ENCODE data around the gene NCKAP5. TPM values are rescaled to one million over a fixed set of nuclear protein-coding genes. Genes with fewer than 3 reads are reported as not detected.

Gene NCKAP5
- total RNA-seq, 1 experiment from 2014 or later = not detected

DNA sequence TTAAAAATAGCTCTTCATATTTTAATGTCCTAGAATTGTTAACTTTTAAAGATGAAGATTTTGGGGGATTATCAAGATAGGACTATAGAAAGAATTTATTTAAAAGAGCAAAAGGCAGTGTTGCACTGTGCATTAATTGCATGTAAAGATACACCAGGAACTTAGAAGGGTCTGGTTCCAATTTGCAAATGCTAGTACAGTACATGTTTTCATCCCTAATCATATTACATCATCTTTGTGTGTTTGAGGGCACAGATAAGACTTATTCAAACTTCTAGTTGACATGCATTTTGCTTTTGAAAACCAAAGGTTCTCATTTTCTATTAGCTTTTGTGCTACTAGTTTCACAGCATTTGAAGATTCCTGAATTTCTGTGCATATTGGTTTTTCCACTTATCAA, 666.6 kb downstream of the NCKAP5 start:
- H3K4me2 ChIP-seq = no peak overlapping the region
- POLR2A ChIA-PET (ENCODE audit: unreplicated experiment) = no interaction called here
- H3K79me2 ChIP-seq (ENCODE audit: low read depth) = no peaks in the 10 kb centered on the region
- DNase-seq = no peak
- no peaks in the 10 kb centered on the region for H3F3A ChIP-seq (ENCODE audit: insufficient read depth, low read depth)
- H3K9me3 ChIP-seq (ENCODE audit: insufficient read depth, low read depth) = no peaks in the 10 kb centered on the region
- H3K4me3 ChIP-seq = no peak overlapping the region
- BruUV-seq (replicated peaks) = no TSS peak
- CTCF ChIA-PET = no interaction called here
- H2AFZ ChIP-seq = no peak overlapping the region
- no peaks in the 10 kb centered on the region for H3K9me2 ChIP-seq (ENCODE audit: insufficient read depth)
- intact Hi-C loops (cut with micrococcal nuclease; ENCODE audit: unreplicated experiment) = no loop called here
- TF ChIP-seq CTCF (conservative IDR thresholded peaks at IDR 0.05) (no peak), EZH2 (IDR thresholded peaks at IDR 0.05; ENCODE audit: low read depth) (no peak)
- H4K20me1 ChIP-seq (ENCODE audit: insufficient read depth) = no peaks in the 10 kb centered on the region
- no peaks in the 10 kb centered on the region for H3K27me3 ChIP-seq (ENCODE audit: insufficient read depth, low read depth)
- H3K36me3 ChIP-seq (ENCODE audit: low read depth) = no peaks in the 10 kb centered on the region
- H3K4me1 ChIP-seq (replicated peaks; ENCODE audit: insufficient read depth) = no peaks in the 10 kb centered on the region
- H3K27ac ChIP-seq = no peak overlapping the region

DNA sequence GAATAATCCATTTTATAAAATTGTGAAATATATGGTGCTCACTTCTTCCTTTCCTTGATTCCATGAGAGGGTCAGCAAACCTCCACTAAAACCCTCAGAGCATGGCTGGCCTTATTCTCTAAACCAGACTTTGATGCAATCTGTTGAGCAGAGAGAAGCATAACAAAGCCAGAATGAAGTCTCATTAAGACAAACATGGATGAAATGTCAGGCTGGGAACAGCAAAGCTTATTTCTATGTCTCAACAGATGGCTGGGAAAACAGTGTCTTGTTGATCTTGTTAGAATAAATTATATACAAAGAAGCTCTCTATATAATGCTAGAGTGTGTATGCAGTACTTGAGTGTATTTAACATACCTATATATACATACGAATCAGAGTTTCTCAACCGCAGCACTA, 671.2 kb downstream of the NCKAP5 start:
- DNase-seq = no peak
- H3K27me3 ChIP-seq (ENCODE audit: insufficient read depth, low read depth) = no peaks in the 10 kb centered on the region; the same call in 1 of the 2 replicates
- CTCF ChIA-PET = no interaction called here
- H3K27ac ChIP-seq = no peak overlapping the region
- H2AFZ ChIP-seq = no peak overlapping the region
- no peaks in the 10 kb centered on the region for H3F3A ChIP-seq (ENCODE audit: insufficient read depth, low read depth)
- H3K4me1 ChIP-seq (replicated peaks; ENCODE audit: insufficient read depth) = no peaks in the 10 kb centered on the region
- H3K9me3 ChIP-seq (ENCODE audit: insufficient read depth, low read depth) = no peaks in the 10 kb centered on the region
- TF ChIP-seq EZH2 (IDR thresholded peaks at IDR 0.05; ENCODE audit: low read depth) (no peak), CTCF (conservative IDR thresholded peaks at IDR 0.05) (no peak)
- no peaks in the 10 kb centered on the region for H3K36me3 ChIP-seq (ENCODE audit: low read depth)
- POLR2A ChIA-PET (ENCODE audit: unreplicated experiment) = no interaction called here
- no peaks in the 10 kb centered on the region for H4K20me1 ChIP-seq (ENCODE audit: insufficient read depth)
- H3K79me2 ChIP-seq (ENCODE audit: low read depth) = no peaks in the 10 kb centered on the region
- intact Hi-C loops (cut with micrococcal nuclease; ENCODE audit: unreplicated experiment) = no loop called here
- H3K9me2 ChIP-seq (ENCODE audit: insufficient read depth) = no peaks in the 10 kb centered on the region
- BruUV-seq (replicated peaks) = no TSS peak
- no peak overlapping the region for H3K4me2 ChIP-seq
- H3K4me3 ChIP-seq = no peak overlapping the region

- BruUV-seq (replicated peaks) = no TSS peak
- ChIA-PET CTCF (no interaction called here), POLR2A (ENCODE audit: unreplicated experiment) (no interaction called here)
- Histone ChIP-seq H3K27me3 (ENCODE audit: insufficient read depth, low read depth) (no peaks in the 10 kb centered on the region; the same call in 1 of the 2 replicates), H3K9me3 (ENCODE audit: insufficient read depth, low read depth) (no peaks in the 10 kb centered on the region), H3K4me2 (no peak overlapping the region), H3K79me2 (ENCODE audit: low read depth) (no peaks in the 10 kb centered on the region), H3F3A (ENCODE audit: insufficient read depth, low read depth) (no peaks in the 10 kb centered on the region), H3K4me3 (no peak overlapping the region), H3K4me1 (replicated peaks; ENCODE audit: insufficient read depth) (no peaks in the 10 kb centered on the region), H2AFZ (no peak overlapping the region), H3K9me2 (ENCODE audit: insufficient read depth) (no peaks in the 10 kb centered on the region), H3K27ac (no peak overlapping the region), H3K36me3 (ENCODE audit: low read depth) (no peaks in the 10 kb centered on the region), H4K20me1 (ENCODE audit: insufficient read depth) (no peaks in the 10 kb centered on the region)
- DNase-seq = no peak
- TF ChIP-seq CTCF (conservative IDR thresholded peaks at IDR 0.05) (no peak), EZH2 (IDR thresholded peaks at IDR 0.05; ENCODE audit: low read depth) (no peak)
- intact Hi-C loops (cut with micrococcal nuclease; ENCODE audit: unreplicated experiment) = no loop called here
Measured at GRCh38 chr2:132896073-132896472, 672.2 kb downstream of the NCKAP5 start.
